DOHH2 (cell line): ENCODE measurements around the gene TVP23A.
A peak's percentile ranks its signal among the peaks of the same experiment; 100 is the strongest.
"Not testable (repeated sequence)": the region's sequence is repeated elsewhere in the genome, so short reads cannot be mapped to it uniquely, and the experiment has no call there.

Experiments
- H3F3A ChIP-seq: fragments of 200-600 bp; sonication (generic), shearing (Covaris generic); 2 replicates; pipeline ENCODE4 v1.6.0; 2016; ENCODE audit warnings: antibody characterized with exemption, mild to moderate bottlenecking; ENCODE audit not compliant: control insufficient read depth, insufficient read depth
- H3K27ac ChIP-seq: fragments of 200-600 bp; sonication (generic); 2 replicates; pipeline ENCODE4 v1.5.1; 2014; ENCODE audit warnings: low read depth, mild to moderate bottlenecking, low read length, moderate library complexity
- H3K27me3 ChIP-seq: fragments of 200-600 bp; sonication (generic); 2 replicates; pipeline ENCODE4 v1.6.1; 2014; ENCODE audit warnings: mild to moderate bottlenecking, low read length, mixed read lengths; ENCODE audit not compliant: control insufficient read depth
- H3K36me3 ChIP-seq: fragments of 200-600 bp; sonication (generic); 2 replicates; pipeline ENCODE4 v1.6.1; 2014; ENCODE audit warnings: mild to moderate bottlenecking, low read length, moderate library complexity, mixed read lengths; ENCODE audit not compliant: control insufficient read depth
- H3K4me1 ChIP-seq: fragments of 200-600 bp; sonication (generic); 2 replicates; pipeline ENCODE4 v1.6.1; 2014; ENCODE audit warnings: mild to moderate bottlenecking, low read length, mixed read lengths; ENCODE audit not compliant: control insufficient read depth
- H3K4me2 ChIP-seq: fragments of 200-600 bp; sonication (generic); 2 replicates; pipeline ENCODE4 v1.6.0; 2014; ENCODE audit warnings: mild to moderate bottlenecking, low read length, moderate library complexity
- H3K4me3 ChIP-seq: fragments of 200-600 bp; sonication (generic); 2 replicates; pipeline ENCODE4 v1.5.1; 2014; ENCODE audit warnings: mild to moderate bottlenecking, low read length, mixed read lengths
- H3K79me2 ChIP-seq: fragments of 200-600 bp; sonication (generic); 2 replicates; pipeline ENCODE4 v1.6.1; 2014; ENCODE audit warnings: mild to moderate bottlenecking, low read length, mixed read lengths; ENCODE audit not compliant: control insufficient read depth
- H3K9me2 ChIP-seq: fragments of 200-600 bp; sonication (generic); replicated peaks from 2 replicates; pipeline ENCODE4 v1.6.1; 2014; ENCODE audit warnings: mild to moderate bottlenecking, low read length, mixed read lengths; ENCODE audit not compliant: control insufficient read depth
- H3K9me3 ChIP-seq: fragments of 200-600 bp; sonication (generic); 2 replicates; pipeline ENCODE4 v1.6.1; 2014; ENCODE audit warnings: antibody characterized with exemption, low read length, mixed read lengths; ENCODE audit not compliant: control insufficient read depth, insufficient read depth
- H4K20me1 ChIP-seq: fragments of 200-600 bp; sonication (generic); 2 replicates; pipeline ENCODE4 v1.6.0; 2014; ENCODE audit warnings: low read depth, mild to moderate bottlenecking, antibody characterized with exemption, low read length, moderate library complexity; ENCODE audit not compliant: control insufficient read depth, insufficient read depth
- CTCF ChIP-seq: fragments of 200-600 bp; sonication (generic); IDR thresholded peaks from one replicate; pipeline ENCODE4 v1.5.1; 2014; ENCODE audit warnings: antibody characterized with exemption, mild to moderate bottlenecking, low read depth, low read length; ENCODE audit not compliant: poor library complexity, severe bottlenecking
- EZH2phosphoT487 ChIP-seq: fragments of 200-600 bp; sonication (generic); IDR thresholded peaks from 2 replicates; pipeline ENCODE4 v1.6.1; 2017; ENCODE audit warnings: borderline replicate concordance, mild to moderate bottlenecking, antibody characterized with exemption, low read length, moderate library complexity, mixed read lengths

The TVP23A gene

GRCh38 chr16:10791048-10791447 is 27.5 kb downstream of the TVP23A start:
- Histone ChIP-seq H3K4me3 (peak overlapping the region; percentile 7; the same call in 1 of the 2 replicates), H3K4me2 (peak overlapping the region; percentile 45), H3K27ac (peak overlapping the region; percentile 23; the same call in 1 of the 2 replicates), H3K27me3 (no peaks in the 10 kb centered on the region), H4K20me1 (no peaks in the 10 kb centered on the region), H3K9me2 (no peaks in the 10 kb centered on the region), H3K9me3 (peaks cover 3% of the 10 kb centered on the region; the same call in 1 of the 2 replicates), H3K4me1 (peaks cover 48% of the 10 kb centered on the region), H3K79me2 (no peaks in the 10 kb centered on the region), H3K36me3 (no peaks in the 10 kb centered on the region), H3F3A (peaks cover 2% of the 10 kb centered on the region; the same call in 1 of the 2 replicates)
- no peak for TF ChIP-seq EZH2phosphoT487
- no peak for TF ChIP-seq CTCF

- not testable (repeated sequence) for H3K9me3 ChIP-seq, H3K79me2 ChIP-seq, H3K36me3 ChIP-seq, H3K27me3 ChIP-seq, H3K27ac ChIP-seq, H3F3A ChIP-seq, H4K20me1 ChIP-seq, H3K9me2 ChIP-seq, H3K4me2 ChIP-seq, H3K4me3 ChIP-seq
- peaks cover 48% of the 10 kb centered on the region for H3K4me1 ChIP-seq
Observed at GRCh38 chr16:10788630-10789029, 30.0 kb downstream of the TVP23A start.

- H3K36me3 ChIP-seq: no peaks in the 10 kb centered on the region
- H3K9me3 ChIP-seq: peaks cover 3% of the 10 kb centered on the region; the same call in 1 of the 2 replicates
- no peaks in the 10 kb centered on the region for H3K9me2 ChIP-seq
- H4K20me1 ChIP-seq: no peaks in the 10 kb centered on the region
- TF ChIP-seq CTCF (no peak), EZH2phosphoT487 (no peak)
- H3K27ac ChIP-seq: no peak overlapping the region
- peaks cover 48% of the 10 kb centered on the region for H3K4me1 ChIP-seq
- H3K79me2 ChIP-seq: no peaks in the 10 kb centered on the region
- H3K27me3 ChIP-seq: no peaks in the 10 kb centered on the region
- peaks cover 2% of the 10 kb centered on the region; the same call in 1 of the 2 replicates for H3F3A ChIP-seq
- H3K4me3 ChIP-seq: peak overlapping the region; percentile 51
- H3K4me2 ChIP-seq: peak overlapping the region; percentile 56
Observed at GRCh38 chr16:10787304-10787703, 31.3 kb downstream of the TVP23A start.

GRCh38 chr16:10782628-10783027 is 36.0 kb downstream of the TVP23A start:
- H3K4me2 ChIP-seq: no peak overlapping the region
- peaks cover 16% of the 10 kb centered on the region for H3K4me1 ChIP-seq

More at GRCh38 chr16:10782628-10783027, 36.0 kb downstream of the TVP23A start:
- no peaks in the 10 kb centered on the region for H4K20me1 ChIP-seq
- TF ChIP-seq CTCF: no peak
- TF ChIP-seq EZH2phosphoT487: no peak
- H3K9me3 ChIP-seq: peaks cover 3% of the 10 kb centered on the region; the same call in 1 of the 2 replicates
- H3K9me2 ChIP-seq: no peaks in the 10 kb centered on the region
- peaks cover 22% of the 10 kb centered on the region for H3K27me3 ChIP-seq
- H3F3A ChIP-seq: no peaks in the 10 kb centered on the region
- H3K36me3 ChIP-seq: no peaks in the 10 kb centered on the region
- H3K4me3 ChIP-seq: no peak overlapping the region
- H3K79me2 ChIP-seq: no peaks in the 10 kb centered on the region
- H3K27ac ChIP-seq: no peak overlapping the region
